H9 (cell line): Measurements from ENCODE around the gene SMPD4. TPM values are rescaled to one million over a fixed set of nuclear protein-coding genes. Genes with fewer than 3 reads are reported as not detected.
"Not testable (repeated sequence)": the region's sequence is repeated elsewhere in the genome, so short reads cannot be mapped to it uniquely, and the experiment has no call there.

Experiments
- DNase-seq: peaks from one replicate; pipeline ENCODE4 v3.0.0-alpha.2; 2017
- H2AFZ ChIP-seq: one replicate; pipeline ENCODE4 v1.6.1; 2013; ENCODE audit warnings: mild to moderate bottlenecking, low read length, control low read depth, moderate library complexity
- H2AK5ac ChIP-seq: 2 replicates; pipeline ENCODE4 v1.6.1; 2013; ENCODE audit warnings: low read length, control low read depth, mixed read lengths; ENCODE audit not compliant: insufficient read length
- H2BK120ac ChIP-seq: one replicate; pipeline ENCODE4 v1.6.1; 2013; ENCODE audit warnings: low read depth, mild to moderate bottlenecking, low read length, control low read depth, inconsistent platforms; ENCODE audit not compliant: poor library complexity, severe bottlenecking
- H2BK12ac ChIP-seq: 2 replicates; pipeline ENCODE4 v1.6.1; 2013; ENCODE audit warnings: low read length, control low read depth, mixed read lengths, low read depth; ENCODE audit not compliant: insufficient read length
- H2BK15ac ChIP-seq: 2 replicates; pipeline ENCODE4 v1.6.1; 2013; ENCODE audit warnings: low read depth, low read length, control low read depth
- H2BK20ac ChIP-seq: one replicate; pipeline ENCODE4 v1.6.1; 2013; ENCODE audit warnings: low read depth, mild to moderate bottlenecking, low read length, control low read depth, inconsistent platforms; ENCODE audit not compliant: poor library complexity, severe bottlenecking
- H2BK5ac ChIP-seq: 2 replicates; pipeline ENCODE4 v1.6.1; 2013; ENCODE audit warnings: low read length, control low read depth, mixed read lengths; ENCODE audit not compliant: insufficient read length
- H3K14ac ChIP-seq: 2 replicates; pipeline ENCODE4 v1.6.1; 2013; ENCODE audit warnings: low read length, control low read depth; ENCODE audit not compliant: insufficient read depth
- H3K18ac ChIP-seq: 2 replicates; pipeline ENCODE4 v1.6.1; 2013; ENCODE audit warnings: low read depth, mild to moderate bottlenecking, mixed read lengths, low read length, control low read depth; ENCODE audit not compliant: insufficient read length
- H3K23ac ChIP-seq: 2 replicates; pipeline ENCODE4 v1.6.1; 2013; ENCODE audit warnings: low read length, control low read depth, mixed read lengths, low read depth; ENCODE audit not compliant: insufficient read length
- H3K23me2 ChIP-seq: 2 replicates; pipeline ENCODE4 v1.6.1; 2013; ENCODE audit warnings: low read depth, mild to moderate bottlenecking, mixed read lengths, low read length, control low read depth; ENCODE audit not compliant: insufficient read length, poor library complexity, severe bottlenecking
- H3K27ac ChIP-seq: 2 replicates; pipeline ENCODE4 v1.5.1; 2013; ENCODE audit warnings: low read length, control low read depth, mixed read lengths, low read depth; ENCODE audit not compliant: insufficient read length
- H3K27me3 ChIP-seq: 2 replicates; pipeline ENCODE4 v1.6.1; 2013; ENCODE audit warnings: low read length, control low read depth, inconsistent platforms; ENCODE audit not compliant: insufficient read depth
- H3K4ac ChIP-seq: 2 replicates; pipeline ENCODE4 v1.6.1; 2013; ENCODE audit warnings: low read depth, mild to moderate bottlenecking, control low read depth, inconsistent platforms, low read length, moderate library complexity
- H3K4me1 ChIP-seq: 2 replicates; pipeline ENCODE4 v1.6.1; 2013; ENCODE audit warnings: low read length, control low read depth, inconsistent platforms; ENCODE audit not compliant: insufficient read depth
- H3K4me2 ChIP-seq: 2 replicates; pipeline ENCODE4 v1.6.1; 2013; ENCODE audit warnings: low read length, control low read depth, mixed read lengths; ENCODE audit not compliant: insufficient read length, insufficient read depth
- H3K56ac ChIP-seq: 2 replicates; pipeline ENCODE4 v1.6.1; 2013; ENCODE audit warnings: low read depth, mild to moderate bottlenecking, mixed read lengths, low read length, control low read depth; ENCODE audit not compliant: insufficient read length
- H3K79me1 ChIP-seq: 2 replicates; pipeline ENCODE4 v1.6.1; 2013; ENCODE audit warnings: low read depth, mild to moderate bottlenecking, moderate library complexity, low read length, control low read depth, inconsistent platforms; ENCODE audit not compliant: insufficient read depth, poor library complexity, severe bottlenecking
- H3K79me2 ChIP-seq: 2 replicates; pipeline ENCODE4 v1.6.1; 2013; ENCODE audit warnings: low read length, control low read depth, inconsistent platforms; ENCODE audit not compliant: insufficient read depth
- H3K9ac ChIP-seq: 2 replicates; pipeline ENCODE4 v1.6.1; 2013; ENCODE audit warnings: low read length, control low read depth, mixed read lengths; ENCODE audit not compliant: insufficient read length; ENCODE audit errors: extremely low read depth
- H3K9me3 ChIP-seq: one replicate; pipeline ENCODE4 v1.6.1; 2013; ENCODE audit warnings: low read depth, low read length, inconsistent platforms; ENCODE audit not compliant: control insufficient read depth
- H3T11ph ChIP-seq: one replicate; pipeline ENCODE4 v1.6.1; 2013; ENCODE audit warnings: mild to moderate bottlenecking, low read length, control low read depth, inconsistent platforms
- H4K20me1 ChIP-seq: one replicate; pipeline ENCODE4 v1.6.1; 2013; ENCODE audit not compliant: control insufficient read depth, insufficient read length, insufficient read depth
- H4K5ac ChIP-seq: 2 replicates; pipeline ENCODE4 v1.6.1; 2013; ENCODE audit warnings: low read depth, mild to moderate bottlenecking, mixed read lengths, low read length, control low read depth; ENCODE audit not compliant: insufficient read length
- H4K8ac ChIP-seq: replicated peaks from 2 replicates; pipeline ENCODE4 v1.6.1; 2013; ENCODE audit warnings: low read length, control low read depth, mixed read lengths, low read depth; ENCODE audit not compliant: insufficient read length
- H4K91ac ChIP-seq: 2 replicates; pipeline ENCODE4 v1.6.1; 2013; ENCODE audit warnings: low read depth, mild to moderate bottlenecking, moderate library complexity, mixed read lengths, low read length, control low read depth; ENCODE audit not compliant: insufficient read length
- H3K27ac Mint-ChIP-seq, 3 experiments: 2 replicates in 2 of 3; 3 replicates in 1 of 3; pipeline ENCODE4 v1.8.0; 2020 to 2021; ENCODE audit warnings: mixed read lengths in 3 of 3, mild to moderate bottlenecking in 1 of 3, moderate library complexity in 1 of 3
- H3K27me3 Mint-ChIP-seq: 2 replicates; pipeline ENCODE4 v1.8.0; 2021; ENCODE audit warnings: low read depth, mild to moderate bottlenecking, moderate library complexity, mixed read lengths
- H3K36me3 Mint-ChIP-seq, 3 experiments: 2 replicates in 2 of 3; 3 replicates in 1 of 3; pipeline ENCODE4 v1.8.0; 2020 to 2021; ENCODE audit warnings: low read depth in 3 of 3, mixed read lengths in 3 of 3; ENCODE audit not compliant: insufficient read depth in 1 of 3
- H3K4me1 Mint-ChIP-seq, 2 experiments: 2 replicates each; pipeline ENCODE4 v1.8.0; 2020; ENCODE audit warnings: mixed read lengths in 2 of 2
- H3K4me3 Mint-ChIP-seq, 2 experiments: 2 replicates in 1 of 2; 3 replicates in 1 of 2; pipeline ENCODE4 v1.8.0; 2020 to 2021; ENCODE audit warnings: mild to moderate bottlenecking in 2 of 2, mixed read lengths in 2 of 2, moderate library complexity in 1 of 2
- H3K9me3 Mint-ChIP-seq, 2 experiments: 2 replicates in 1 of 2; 3 replicates in 1 of 2; pipeline ENCODE4 v1.8.0; 2020; ENCODE audit warnings: mild to moderate bottlenecking in 2 of 2, mixed read lengths in 2 of 2, moderate library complexity in 1 of 2
- WGBS: extraction: QIAGEN DNeasy Blood & Tissue Kit; methylation state at CpG from one replicate; pipeline ENCODE4 v1.1.7; 2013; ENCODE audit warnings: missing lambda C conversion rate, low lambda C conversion rate, mixed read lengths; ENCODE audit not compliant: insufficient read length; ENCODE audit errors: extremely low coverage; 5-methylcytosine and 5-hydroxymethylcytosine counted together
- total RNA-seq: library from RNA; stranded (reverse); gene quantifications from 2 replicates; pipeline ENCODE4 v1.2.1, GENCODE V29; 2021

SMPD4 gene
- total RNA-seq, 1 experiment from 2014 or later: 105 TPM

- H3K18ac ChIP-seq, H2BK12ac ChIP-seq, H3K27me3 ChIP-seq, H3K14ac ChIP-seq, H3K4me1 ChIP-seq, H3K27ac Mint-ChIP-seq, H3K4ac ChIP-seq, H3K23me2 ChIP-seq, H3K9me3 ChIP-seq, H2BK15ac ChIP-seq, H3K79me1 ChIP-seq, H4K20me1 ChIP-seq, H3K27ac ChIP-seq, H2AK5ac ChIP-seq, H4K5ac ChIP-seq, H2BK20ac ChIP-seq, H4K91ac ChIP-seq, H2BK5ac ChIP-seq, H2AFZ ChIP-seq, H3K36me3 Mint-ChIP-seq, H3K56ac ChIP-seq, H3K4me3 Mint-ChIP-seq, H3K79me2 ChIP-seq, H3K23ac ChIP-seq, H3T11ph ChIP-seq, H3K4me2 ChIP-seq, H3K9me3 Mint-ChIP-seq, DNase-seq, H2BK120ac ChIP-seq, H4K8ac ChIP-seq, H3K9ac ChIP-seq: not testable (repeated sequence)
- WGBS: no CpG with 5 or more reads among the region's 69 CpGs
- Mint-ChIP-seq H3K27me3 (peaks cover 17% of the 10 kb centered on the region), H3K4me1 (peaks cover 5 to 17% of the 10 kb centered on the region in 2 experiments)
Measured at GRCh38 chr2:130228467-130229160, 47.2 kb upstream of the SMPD4 start.

- H3K18ac ChIP-seq, H3K4me3 Mint-ChIP-seq, H3K9me3 Mint-ChIP-seq, H2BK20ac ChIP-seq, H4K5ac ChIP-seq, H3K4me2 ChIP-seq, H2BK15ac ChIP-seq, H3K36me3 Mint-ChIP-seq, H3K56ac ChIP-seq, H3K79me1 ChIP-seq, H3K23ac ChIP-seq, H2AFZ ChIP-seq, H4K91ac ChIP-seq, H3K27me3 ChIP-seq, H2BK5ac ChIP-seq, H3T11ph ChIP-seq, H3K9me3 ChIP-seq, H3K9ac ChIP-seq, H2BK12ac ChIP-seq, H3K4ac ChIP-seq, H3K79me2 ChIP-seq, H3K23me2 ChIP-seq, H3K14ac ChIP-seq, DNase-seq, H3K27ac ChIP-seq, H3K4me1 ChIP-seq, H4K8ac ChIP-seq, H2BK120ac ChIP-seq, H3K27ac Mint-ChIP-seq, H4K20me1 ChIP-seq, H2AK5ac ChIP-seq: not testable (repeated sequence)
- Mint-ChIP-seq H3K27me3 (peaks cover 17% of the 10 kb centered on the region), H3K4me1 (peaks cover 5 to 17% of the 10 kb centered on the region in 2 experiments)
- no CpG with 5 or more reads among the region's 21 CpGs for WGBS
Measured at GRCh38 chr2:130228005-130228404, 46.6 kb upstream of the SMPD4 start.
